HEK293 (cell line): ENCODE data around the gene INO80C.

Source experiments
- ATF2 ChIP-seq: fragments of 450-650 bp; formaldehyde crosslinking; IDR thresholded peaks from 2 replicates; pipeline ENCODE4 v1.5.1; 2016; ENCODE audit warnings: missing biosample characterization, missing genetic modification characterization, low read depth
- CTCF ChIP-seq: fragments of 450-650 bp; formaldehyde crosslinking; IDR thresholded peaks from 2 replicates; pipeline ENCODE4 v1.5.1; 2016; ENCODE audit warnings: missing biosample characterization, missing genetic modification characterization
- KLF16 ChIP-seq: fragments of 450-650 bp; formaldehyde crosslinking; IDR thresholded peaks from 2 replicates; pipeline ENCODE4 v1.5.1; 2017; ENCODE audit warnings: missing biosample characterization, missing genetic modification characterization
- REST ChIP-seq: fragments of 450-650 bp; formaldehyde crosslinking; IDR thresholded peaks from 2 replicates; pipeline ENCODE4 v1.5.1; 2016; ENCODE audit warnings: missing biosample characterization, missing genetic modification characterization
- SCRT1 ChIP-seq: fragments of 450-650 bp; formaldehyde crosslinking; IDR thresholded peaks from 2 replicates; pipeline ENCODE4 v1.5.1; 2016; ENCODE audit warnings: missing biosample characterization, missing genetic modification characterization, borderline replicate concordance
- SP2 ChIP-seq: fragments of 450-650 bp; formaldehyde crosslinking; IDR thresholded peaks from 2 replicates; pipeline ENCODE4 v1.5.1; 2016; ENCODE audit warnings: missing biosample characterization, missing genetic modification characterization
- TCF7L2 ChIP-seq: IDR thresholded peaks from 2 replicates; pipeline ENCODE4 v1.6.1; 2011; ENCODE audit warnings: low read depth, mild to moderate bottlenecking, inconsistent platforms, low read length, moderate library complexity, borderline replicate concordance
- ZBTB7A ChIP-seq: fragments of 450-650 bp; formaldehyde crosslinking; IDR thresholded peaks from 2 replicates; pipeline ENCODE4 v1.5.1; 2016; ENCODE audit warnings: low read depth, missing biosample characterization, missing genetic modification characterization
- ZNF10 ChIP-seq: fragments of 450-650 bp; formaldehyde crosslinking; IDR thresholded peaks from 2 replicates; pipeline ENCODE4 v1.5.1; 2017; ENCODE audit warnings: missing biosample characterization, missing genetic modification characterization
- ZNF501 ChIP-seq: fragments of 450-650 bp; formaldehyde crosslinking; IDR thresholded peaks from 2 replicates; pipeline ENCODE4 v1.5.1; 2016; ENCODE audit warnings: missing biosample characterization, missing genetic modification characterization
- ZNF521 ChIP-seq: fragments of 450-650 bp; formaldehyde crosslinking; IDR thresholded peaks from 2 replicates; pipeline ENCODE4 v1.5.1; 2017; ENCODE audit warnings: missing biosample characterization, mild to moderate bottlenecking, missing genetic modification characterization
- ZNF704 ChIP-seq: fragments of 450-650 bp; formaldehyde crosslinking; IDR thresholded peaks from 2 replicates; pipeline ENCODE4 v1.5.1; 2016; ENCODE audit warnings: missing biosample characterization, missing genetic modification characterization
- ZNF776 ChIP-seq: fragments of 450-650 bp; formaldehyde crosslinking; IDR thresholded peaks from 2 replicates; pipeline ENCODE4 v1.5.0; 2017; ENCODE audit warnings: missing biosample characterization, missing genetic modification characterization, borderline replicate concordance

- no peak for TF ChIP-seq ZNF501 (tag by site-specific recombination)
- TF ChIP-seq ZNF776 (tag by site-specific recombination) = no peak
- TF ChIP-seq ZBTB7A (tag by site-specific recombination) = no peak
- no peak for TF ChIP-seq ZNF704 (tag by site-specific recombination)
- no peak for TF ChIP-seq CTCF (tag by site-specific recombination)
- TF ChIP-seq TCF7L2 = no peak
- TF ChIP-seq ZNF10 (tag by site-specific recombination) = no peak
- TF ChIP-seq KLF16 (tag by site-specific recombination) = no peak
- TF ChIP-seq ATF2 = no peak
- no peak for TF ChIP-seq SP2 (tag by site-specific recombination)
- TF ChIP-seq SCRT1 (tag by site-specific recombination) = no peak
- no peak for TF ChIP-seq ZNF521 (tag by site-specific recombination)
- TF ChIP-seq REST (tag by site-specific recombination) = no peak
Measured at GRCh38 chr18:35430721-35431373, 66.9 kb downstream of the INO80C start.
